ENCODE results near the gene LAMB4.

Gene LAMB4

GRCh38 chr7:108103558-108104298 is 26.4 kb downstream of the LAMB4 start:
- no peak for DNase-seq

GRCh38 chr7:108102671-108103312 is 27.4 kb downstream of the LAMB4 start:
- DNase-seq, result no peak

- DNase-seq, result no peak
These were observed 28.4 kb downstream of the LAMB4 start for GRCh38 chr7:108101759-108102158.

DNA sequence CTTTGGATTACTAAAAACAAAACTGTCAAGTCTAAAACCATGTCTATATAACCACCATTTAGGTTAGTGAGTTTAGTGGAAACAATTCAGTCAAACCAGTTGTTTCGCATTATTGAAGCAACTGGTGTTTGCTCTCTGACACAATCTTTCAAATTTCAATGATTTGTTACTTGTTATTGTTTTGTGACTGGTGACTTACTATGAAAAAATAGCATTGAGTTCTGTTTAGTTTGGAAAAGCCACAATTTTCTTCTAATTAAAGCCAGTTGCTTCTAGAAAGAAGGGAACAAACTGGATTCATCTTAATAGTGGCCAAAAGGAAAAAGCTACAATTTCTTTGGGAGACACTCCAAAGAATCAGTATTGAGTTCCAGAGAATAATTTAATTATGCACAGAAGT is 30.4 kb downstream of the LAMB4 start:
- DNase-seq, result no peak

DNA sequence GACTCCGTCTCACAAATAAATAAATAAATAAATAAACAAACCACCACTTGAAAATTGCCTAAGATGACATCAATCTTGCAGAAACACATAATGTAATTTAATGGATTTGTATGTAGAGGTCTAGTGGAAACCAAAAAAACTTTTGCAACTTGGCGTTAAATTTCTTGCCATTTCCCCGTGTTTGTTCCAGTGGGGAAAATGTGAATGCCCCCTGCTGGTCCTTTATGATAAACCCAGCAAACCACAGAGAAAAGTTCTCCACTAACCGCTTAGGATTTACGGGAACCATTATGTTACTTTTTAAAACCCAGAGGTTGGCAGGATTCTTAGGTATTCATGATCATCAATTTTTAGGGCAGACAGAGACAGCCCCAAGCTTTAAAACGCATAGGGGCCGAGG is 32.5 kb downstream of the LAMB4 start:
- DNase-seq, result no peak

DNA sequence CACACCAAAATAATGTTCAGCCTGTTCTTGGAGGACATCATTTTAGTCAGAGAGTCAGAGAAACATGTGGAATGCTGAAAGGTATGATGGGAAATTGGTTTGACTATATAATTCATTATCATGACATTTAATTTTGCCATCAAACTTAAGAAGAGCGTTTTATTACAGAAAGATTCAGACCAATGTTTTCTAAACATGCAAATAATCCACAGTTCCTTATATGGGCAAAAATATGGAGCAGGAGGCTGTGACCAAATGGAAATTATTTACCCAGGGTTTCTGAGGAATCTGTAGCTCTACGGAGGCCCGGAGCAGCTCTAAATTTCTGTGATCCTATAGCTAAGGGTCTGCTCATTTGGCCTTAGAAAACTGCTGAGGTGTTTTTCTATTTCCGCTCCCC is 33.2 kb downstream of the LAMB4 start:
- DNase-seq, result no peak

GRCh38 chr7:108094933-108095710 is 35.0 kb downstream of the LAMB4 start:
- no peak for DNase-seq

GRCh38 chr7:108094346-108094745 is 35.8 kb downstream of the LAMB4 start:
- no peak for DNase-seq

DNA sequence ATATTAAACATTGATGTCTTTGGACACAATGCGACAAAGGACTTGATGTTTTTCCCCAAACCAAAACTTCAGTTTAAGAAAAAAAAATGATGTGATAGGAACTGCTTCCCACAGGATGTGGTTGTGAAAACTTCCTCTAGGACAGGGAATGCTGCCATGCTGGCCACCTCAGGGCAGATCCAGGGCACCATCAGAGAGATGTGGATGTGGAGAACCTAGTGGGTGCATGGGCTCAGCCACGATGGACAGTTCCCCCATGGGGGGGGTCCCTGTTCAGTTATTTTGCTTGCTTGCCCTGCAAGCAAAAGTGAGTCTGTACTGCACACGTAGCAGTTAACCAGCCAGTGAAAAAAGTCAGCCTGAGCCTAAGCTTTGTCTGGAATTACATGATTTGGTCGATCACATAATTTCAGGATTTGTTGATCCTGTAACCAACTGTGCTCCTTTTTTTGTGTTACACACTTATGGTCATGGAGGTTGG is 36.3 kb downstream of the LAMB4 start:
- DNase-seq, result no peak

DNA sequence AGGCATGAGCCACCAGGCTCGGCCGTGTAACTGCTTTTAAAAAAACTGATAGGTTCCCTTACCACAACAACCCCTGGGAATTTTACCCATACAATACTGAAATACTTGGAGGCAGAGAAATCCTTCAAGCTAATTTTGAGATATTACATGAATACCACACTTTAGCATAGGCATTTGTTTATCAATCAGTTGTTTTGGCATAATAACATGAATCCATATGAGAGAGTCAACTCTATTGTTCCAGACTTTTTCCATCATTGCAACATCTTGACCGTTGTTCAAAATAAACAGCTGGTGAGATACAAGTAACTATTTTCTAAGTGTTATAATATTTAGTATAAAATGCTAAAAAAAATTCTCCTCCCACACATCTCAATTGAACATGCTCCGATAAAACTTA is 36.8 kb downstream of the LAMB4 start:
- DNase-seq, result no peak

GRCh38 chr7:108091461-108091831 is 38.7 kb downstream of the LAMB4 start:
- DNase-seq, result no peak

GRCh38 chr7:108090791-108091460 is 39.2 kb downstream of the LAMB4 start:
- DNase-seq, result no peak

- DNase-seq, result no peak
These were observed 40.8 kb downstream of the LAMB4 start for GRCh38 chr7:108089381-108089780.

DNA sequence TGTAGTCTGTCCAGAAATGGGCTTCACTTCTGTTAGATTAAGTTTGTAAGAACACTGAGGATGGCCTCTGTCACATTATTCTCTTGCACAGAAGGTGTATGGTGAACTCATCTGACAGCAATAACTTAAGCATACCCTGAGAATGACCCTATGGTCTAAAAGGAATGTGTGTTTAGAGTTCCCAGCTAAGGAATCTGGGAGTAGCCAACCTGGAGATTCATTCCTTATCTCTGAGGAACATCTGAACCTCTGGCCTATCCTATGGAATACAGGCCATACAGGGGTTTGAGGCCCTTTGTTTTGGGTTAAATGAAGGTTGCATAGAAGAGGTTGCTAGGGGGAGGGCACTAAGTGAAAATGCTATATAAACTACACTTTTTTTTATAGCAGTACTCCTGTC is 41.4 kb downstream of the LAMB4 start:
- no peak for DNase-seq

DNA sequence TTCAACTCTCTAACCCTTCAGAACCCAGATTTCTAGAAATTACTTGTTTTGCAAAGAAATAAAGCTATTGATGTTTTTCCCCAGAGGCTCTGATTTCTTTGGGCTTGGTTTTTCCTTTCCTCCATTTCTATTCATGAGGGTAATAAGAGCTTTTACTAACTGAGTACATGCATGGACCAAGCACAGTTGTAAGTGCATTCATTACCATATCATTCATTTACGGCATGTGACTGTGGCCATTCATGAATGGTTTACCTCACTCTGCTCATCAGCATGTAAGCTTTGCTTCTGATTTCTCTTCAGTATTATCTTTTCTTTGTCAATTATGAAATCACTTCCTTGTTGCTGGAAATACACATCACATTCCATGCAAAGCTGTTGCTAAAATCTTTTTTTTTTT is 42.4 kb downstream of the LAMB4 start:
- DNase-seq, result no peak

DNA sequence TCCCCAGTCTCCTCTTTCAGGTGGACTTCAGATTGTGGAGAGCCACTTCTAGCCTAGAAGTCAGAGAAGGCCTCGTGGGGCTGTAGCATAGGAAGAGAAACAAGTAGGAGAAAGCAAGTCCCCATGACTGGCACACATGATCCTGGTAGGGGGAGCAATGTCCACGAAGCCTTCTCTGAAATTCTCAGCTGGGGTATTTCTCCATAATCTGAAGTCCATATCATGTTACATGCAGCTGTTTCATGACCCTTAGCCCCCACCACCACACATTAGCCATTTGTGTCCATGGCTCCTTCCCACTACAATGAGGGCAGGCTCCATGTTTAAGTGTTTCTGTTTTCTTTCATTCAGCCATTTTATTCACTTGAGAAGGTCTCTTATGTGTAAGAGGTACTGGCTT is 43.2 kb downstream of the LAMB4 start:
- DNase-seq, result no peak

- no peak for DNase-seq
These were observed 43.6 kb downstream of the LAMB4 start for GRCh38 chr7:108086546-108086945.

GRCh38 chr7:108083980-108084379 is 46.2 kb downstream of the LAMB4 start:
- no peak for DNase-seq

- no peak for DNase-seq
These were observed 50.2 kb downstream of the LAMB4 start for GRCh38 chr7:108079648-108080591.

DNA sequence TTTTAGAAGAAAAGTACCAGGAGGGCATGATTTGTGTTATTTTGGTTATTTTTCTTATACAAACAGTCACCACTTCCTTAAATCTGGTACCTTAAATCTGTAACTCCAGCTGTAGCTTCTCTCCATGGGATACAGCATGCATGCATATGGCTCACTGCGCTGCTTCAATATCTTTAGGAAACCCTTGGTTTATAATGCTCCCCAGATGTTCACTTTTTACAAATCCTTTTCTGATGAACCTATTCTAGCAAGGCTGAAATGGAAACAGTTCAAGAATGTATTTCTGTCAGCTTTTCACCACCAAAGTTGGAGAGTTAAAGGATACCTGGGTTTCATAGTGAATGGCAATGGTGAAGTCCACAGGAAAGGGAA is 50.9 kb downstream of the LAMB4 start:
- no peak for DNase-seq

DNA sequence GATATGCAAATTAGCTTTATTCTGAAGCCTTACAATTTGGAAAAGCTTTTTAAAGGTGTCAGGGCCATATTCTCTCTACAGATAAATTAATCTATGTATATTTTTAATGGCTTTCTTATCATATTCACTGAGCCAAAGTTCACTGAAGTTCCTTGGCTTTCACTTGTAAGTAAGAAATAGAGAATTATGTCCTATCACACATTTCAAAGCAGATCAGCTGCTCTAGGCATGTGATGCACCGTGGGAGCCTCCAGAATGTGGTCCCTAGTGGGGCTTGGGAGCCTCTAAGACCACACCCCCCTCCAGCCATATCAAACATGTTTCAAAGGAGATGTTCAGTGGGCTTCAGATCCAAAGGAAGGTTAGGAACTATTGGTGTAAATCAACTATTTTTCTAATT is 51.5 kb downstream of the LAMB4 start:
- no peak for DNase-seq

- DNase-seq, result no peak
These were observed 51.9 kb downstream of the LAMB4 start for GRCh38 chr7:108078211-108078673.

Measured in CD4-positive, alpha-beta T cell treated with Interleukin-17A for 4 hours (primary cell).